ENCODE results near the gene UBA6.
"Not testable (repeated sequence)": the region's sequence is repeated elsewhere in the genome, so short reads cannot be mapped to it uniquely, and the experiment has no call there.

UBA6 gene

GRCh38 chr4:67659065-67659464, 41.9 kb downstream of the UBA6 start:
- DNase-seq, result no peak

- no peak for DNase-seq
Measured at GRCh38 chr4:67658302-67658701, 42.7 kb downstream of the UBA6 start.

GRCh38 chr4:67651536-67651935, 49.4 kb downstream of the UBA6 start:
- DNase-seq, result no peak

GRCh38 chr4:67638136-67638535, 62.8 kb downstream of the UBA6 start:
- DNase-seq, result no peak

- DNase-seq, result not testable (repeated sequence)
Measured at GRCh38 chr4:67636978-67637377, 64.0 kb downstream of the UBA6 start.

GRCh38 chr4:67635331-67635730, 65.6 kb downstream of the UBA6 start:
- DNase-seq, result no peak

GRCh38 chr4:67634741-67635140, 66.2 kb downstream of the UBA6 start:
- DNase-seq, result no peak

- DNase-seq, result no peak
Measured at GRCh38 chr4:67632492-67632891, 68.5 kb downstream of the UBA6 start.

- DNase-seq, result no peak
Measured at GRCh38 chr4:67624939-67625338, 76.0 kb downstream of the UBA6 start.

GRCh38 chr4:67616478-67616877, 84.5 kb downstream of the UBA6 start:
- no peak for DNase-seq

GRCh38 chr4:67615119-67615518, 85.8 kb downstream of the UBA6 start:
- DNase-seq, result no peak

GRCh38 chr4:67614186-67614585, 86.8 kb downstream of the UBA6 start:
- DNase-seq, result no peak

- DNase-seq, result no peak
Measured at GRCh38 chr4:67608027-67608426, 92.9 kb downstream of the UBA6 start.

GRCh38 chr4:67604749-67605148, 96.2 kb downstream of the UBA6 start:
- no peak for DNase-seq

- no peak for DNase-seq
Measured at GRCh38 chr4:67604029-67604381, 97.0 kb downstream of the UBA6 start.

GRCh38 chr4:67603310-67604028, 97.5 kb downstream of the UBA6 start:
- no peak for DNase-seq

GRCh38 chr4:67593741-67594175, 107.2 kb downstream of the UBA6 start:
- DNase-seq, result no peak

GRCh38 chr4:67587156-67587555, 113.8 kb downstream of the UBA6 start:
- DNase-seq, result no peak

- no peak for DNase-seq
Measured at GRCh38 chr4:67584496-67584895, 116.5 kb downstream of the UBA6 start.

GRCh38 chr4:67581913-67582312, 119.0 kb downstream of the UBA6 start:
- no peak for DNase-seq

- DNase-seq, result no peak
Measured at GRCh38 chr4:67581208-67581857, 119.6 kb downstream of the UBA6 start.

GRCh38 chr4:67580577-67580976, 120.4 kb downstream of the UBA6 start:
- DNase-seq, result no peak

- no peak for DNase-seq
Measured at GRCh38 chr4:67576538-67576937, 124.4 kb downstream of the UBA6 start.

GRCh38 chr4:67576059-67576466, 124.9 kb downstream of the UBA6 start:
- peak; percentile 47 for DNase-seq

All from NCI-H1436 treated with DMSO at 0.1 percent for 48 hours (cell line).